Metanephros (tissue), 2 donors: ENCODE results near the gene FBLN1. TPM values are rescaled to one million over a fixed set of nuclear protein-coding genes. Genes with fewer than 3 reads are reported as not detected.

Source experiments
- small RNA-seq: library from RNA; depleted of rRNA; stranded (forward); fragments of <200 nt; gene quantifications from one replicate; pipeline ENCODE3, GENCODE V24; 2014; ENCODE audit warnings: low replicate concordance
- total RNA-seq: library from RNA; depleted of rRNA; stranded (reverse); fragments of >200 nt; gene quantifications from one replicate; pipeline ENCODE4 v1.2.3, GENCODE V29; 2014

The FBLN1 gene
- total RNA-seq = 145 TPM

GRCh38 chr22:45502215-45503049 is at the start of gene FBLN1:
FBLN1 (plus strand) TSS chr22:45502883; CDS start chr22:45502986, 103 bp downstream.

Small RNA genes lying within 50 kb of the gene (small RNA-seq; reads per million reads assigned to genes)
- gene RNU6-1161P = not detected

Other genes with a start within 250 kb of the FBLN1 start
- gene UPK3A, start 217.9 kb upstream of the FBLN1 start, total RNA-seq = 3.6 TPM
- gene FAM118A, start 192.9 kb upstream of the FBLN1 start, total RNA-seq = 35.9 TPM
- not detected for gene SMC1B, start 89.3 kb upstream of the FBLN1 start, total RNA-seq
- 3.2 TPM for gene RIBC2, start 89.2 kb upstream of the FBLN1 start, total RNA-seq
- 136 TPM for gene ATXN10, start 169.0 kb downstream of the FBLN1 start, total RNA-seq